ENCODE results near the gene PROX2.

PROX2 gene

DNA sequence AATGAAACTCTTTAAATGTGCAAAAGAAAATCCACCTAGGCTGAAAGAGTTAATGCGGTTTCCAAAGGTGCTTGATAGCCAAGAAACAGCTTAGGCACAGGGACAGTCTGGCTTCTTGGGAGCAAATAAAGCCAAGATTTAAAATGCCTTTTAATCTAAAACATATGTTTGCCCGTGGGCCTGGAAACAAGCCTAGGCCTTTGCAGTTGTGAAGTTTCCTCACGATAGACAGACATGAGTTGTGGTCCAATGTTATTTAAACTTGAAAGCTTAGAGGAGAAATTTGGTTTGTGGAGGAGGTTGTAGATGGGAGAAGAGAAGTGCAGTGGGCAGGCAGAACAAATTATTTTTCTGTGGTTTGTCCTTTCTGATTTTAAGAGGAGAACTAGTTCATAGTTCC is 29.8 kb downstream of the PROX2 start:
- DNase-seq (ENCODE audit: low read depth in 1 of 2, low spot score in 1 of 2), result no peak

DNA sequence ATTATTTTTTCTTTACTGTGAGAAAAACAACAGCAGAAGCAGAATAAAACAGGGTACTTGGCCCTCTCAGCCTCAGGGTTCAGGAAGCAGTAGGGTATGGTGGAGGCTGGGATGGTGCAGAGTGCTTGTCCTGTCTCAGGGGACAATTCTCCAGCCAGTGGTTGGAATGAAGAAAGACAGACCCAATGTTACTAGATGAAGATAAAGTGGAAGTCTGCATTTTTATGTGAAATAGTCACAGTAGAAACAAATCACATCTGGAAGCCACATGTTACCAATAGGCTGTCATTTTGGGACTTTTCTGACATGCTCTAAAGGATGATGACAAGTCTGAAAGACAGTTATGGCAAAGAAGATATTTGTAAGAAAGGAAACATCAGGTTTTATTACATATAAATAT is 32.3 kb downstream of the PROX2 start:
- DNase-seq (ENCODE audit: low read depth in 1 of 2, low spot score in 1 of 2), result no peak

DNA sequence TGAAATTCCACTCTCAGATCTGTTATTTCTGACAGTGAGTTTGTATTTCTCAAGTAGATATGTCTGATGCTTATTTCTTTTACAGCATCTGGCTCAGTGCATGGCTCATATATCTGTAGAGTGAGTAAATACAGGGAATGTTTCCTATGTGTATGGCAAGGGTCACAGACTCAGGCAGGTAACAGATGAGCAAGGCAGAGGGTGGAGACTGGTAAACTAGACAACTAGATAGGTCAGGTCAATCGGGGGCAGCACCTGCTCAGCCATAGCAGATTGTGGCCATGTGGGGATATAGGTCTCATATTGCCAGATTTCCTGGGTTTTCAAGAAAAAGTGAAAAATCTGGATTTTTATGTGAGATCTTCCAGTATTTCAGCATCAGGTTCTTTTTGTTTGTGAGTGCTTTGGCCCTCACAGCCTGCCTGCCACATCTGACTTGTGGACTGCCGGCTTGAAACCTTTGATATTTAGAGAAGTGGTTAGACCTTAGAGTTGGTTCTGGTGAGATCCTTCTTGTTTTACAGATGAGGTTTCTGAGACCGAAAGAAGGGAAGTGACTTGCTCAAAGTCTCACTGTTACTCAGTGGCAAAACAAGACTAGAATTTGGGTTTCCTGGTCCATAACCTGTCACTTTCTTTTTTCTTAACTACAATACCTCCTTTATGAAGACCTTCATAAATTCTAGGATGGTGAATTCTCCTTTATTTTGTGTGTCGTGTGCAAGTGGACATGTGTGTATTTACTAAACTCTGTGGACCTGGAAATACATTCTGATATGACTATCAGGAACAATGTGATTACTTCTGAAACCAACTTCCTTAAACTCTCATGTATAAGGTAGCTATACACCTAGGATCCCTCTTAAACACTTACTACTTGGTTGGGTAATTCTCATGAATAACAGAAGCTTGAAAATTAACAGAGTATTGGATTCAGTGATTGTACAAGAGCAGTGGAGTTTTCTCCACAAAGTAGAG is 34.4 kb downstream of the PROX2 start:
- no peak for DNase-seq (ENCODE audit: low read depth in 1 of 2, low spot score in 1 of 2)

DNA sequence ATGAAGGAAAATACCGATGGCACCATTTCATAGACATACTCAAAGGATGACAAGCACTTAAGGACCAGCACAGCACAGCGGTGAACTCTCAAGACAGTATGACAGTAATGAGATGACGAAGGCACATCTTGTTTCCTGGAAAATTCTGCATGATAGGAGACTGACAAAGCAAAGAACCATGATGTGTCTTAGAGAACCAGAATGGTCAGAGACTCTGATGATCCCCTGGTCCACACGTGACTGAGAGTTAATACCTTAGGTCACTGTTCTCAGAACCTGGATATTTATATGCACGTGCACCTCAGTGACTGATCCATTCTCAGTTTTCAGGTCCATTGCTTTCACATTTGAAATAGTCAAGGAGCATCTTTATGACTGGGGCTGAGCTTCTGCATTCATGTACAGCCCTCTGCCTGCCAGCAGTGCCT is 35.3 kb downstream of the PROX2 start:
- no peak for DNase-seq (ENCODE audit: low read depth in 1 of 2, low spot score in 1 of 2)

DNA sequence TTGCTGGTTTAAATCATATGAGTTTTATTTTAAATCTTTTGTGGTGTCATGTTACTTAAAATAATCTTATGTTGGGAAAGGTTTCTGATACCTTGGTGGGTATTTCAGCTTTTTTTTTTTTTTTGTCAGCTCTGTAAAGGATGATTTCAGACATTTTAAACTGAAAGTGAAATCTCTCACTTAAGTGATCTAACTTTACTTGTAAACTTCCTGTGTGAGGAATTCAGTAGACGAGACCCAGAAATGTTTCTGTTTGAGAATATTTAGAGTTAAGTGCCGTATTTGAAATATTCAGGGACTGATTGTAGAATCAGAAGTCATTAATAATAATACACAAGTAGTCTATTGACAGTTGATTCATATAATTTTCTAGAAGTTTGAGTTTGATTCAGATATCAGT is 37.8 kb downstream of the PROX2 start:
- DNase-seq (ENCODE audit: low read depth in 1 of 2, low spot score in 1 of 2), result no peak

DNA sequence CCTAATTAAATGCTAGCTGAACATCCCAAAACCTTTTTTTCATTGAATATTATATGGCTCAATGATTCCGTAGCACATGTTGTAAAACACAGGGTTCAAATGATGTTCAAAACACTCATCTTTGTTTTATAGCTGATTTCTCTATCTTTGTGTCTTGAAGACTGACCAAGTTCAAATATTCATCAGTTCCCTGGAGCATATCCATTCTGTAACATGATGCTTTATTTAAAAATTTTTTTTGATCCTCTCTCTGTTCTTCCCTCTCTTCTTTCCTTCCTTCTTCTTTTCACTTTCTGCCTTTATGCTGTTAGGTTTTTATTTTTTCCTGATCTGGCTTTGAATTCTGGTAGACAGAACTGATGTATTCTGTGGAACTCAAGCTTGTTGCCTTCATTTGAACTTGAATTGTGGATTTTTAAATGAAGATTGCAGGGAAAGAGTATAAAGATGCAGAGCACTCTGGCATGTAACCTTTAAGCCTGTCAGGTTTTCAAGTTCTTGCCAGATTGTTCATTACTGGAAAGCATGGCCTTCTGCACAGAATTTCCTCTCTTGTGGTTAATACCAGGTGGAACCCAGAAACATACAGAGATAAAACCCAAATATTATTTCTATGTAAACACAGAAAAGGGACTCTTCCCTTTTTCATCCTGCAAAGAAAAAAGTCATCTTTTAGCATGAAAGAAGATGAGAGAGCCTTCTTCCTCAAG is 39.5 kb downstream of the PROX2 start:
- DNase-seq (ENCODE audit: low read depth in 1 of 2, low spot score in 1 of 2), result no peak

DNA sequence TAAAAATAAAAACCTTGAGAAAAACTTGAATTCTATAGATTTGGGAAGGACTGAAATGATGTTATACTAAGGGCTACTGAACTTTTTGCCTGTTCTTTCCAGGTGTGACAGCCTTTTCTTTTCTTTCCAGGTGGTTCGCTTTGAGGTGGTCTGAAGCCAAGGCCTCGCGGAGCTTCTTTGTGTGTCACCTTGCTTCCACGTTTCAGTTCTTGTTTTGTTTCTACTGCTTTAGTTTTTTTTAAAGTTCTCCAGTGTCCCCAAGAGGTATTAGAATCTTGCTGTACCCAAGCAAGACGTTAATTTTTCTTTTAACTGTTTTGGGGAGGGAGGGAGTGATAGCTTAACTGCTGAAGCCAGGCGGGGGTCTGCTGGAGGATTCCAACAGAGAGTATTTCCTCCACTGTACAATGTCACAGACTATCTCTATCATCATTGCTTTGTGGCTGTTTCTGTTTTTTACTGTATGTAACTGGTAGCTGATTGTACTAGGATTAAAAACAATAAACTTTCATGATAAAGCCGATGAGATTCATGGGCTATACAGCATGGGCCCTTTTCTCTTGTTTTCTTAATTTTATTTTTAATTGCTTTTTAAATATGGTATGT is 40.2 kb downstream of the PROX2 start:
- DNase-seq (ENCODE audit: low read depth in 1 of 2, low spot score in 1 of 2), result no peak

DNA sequence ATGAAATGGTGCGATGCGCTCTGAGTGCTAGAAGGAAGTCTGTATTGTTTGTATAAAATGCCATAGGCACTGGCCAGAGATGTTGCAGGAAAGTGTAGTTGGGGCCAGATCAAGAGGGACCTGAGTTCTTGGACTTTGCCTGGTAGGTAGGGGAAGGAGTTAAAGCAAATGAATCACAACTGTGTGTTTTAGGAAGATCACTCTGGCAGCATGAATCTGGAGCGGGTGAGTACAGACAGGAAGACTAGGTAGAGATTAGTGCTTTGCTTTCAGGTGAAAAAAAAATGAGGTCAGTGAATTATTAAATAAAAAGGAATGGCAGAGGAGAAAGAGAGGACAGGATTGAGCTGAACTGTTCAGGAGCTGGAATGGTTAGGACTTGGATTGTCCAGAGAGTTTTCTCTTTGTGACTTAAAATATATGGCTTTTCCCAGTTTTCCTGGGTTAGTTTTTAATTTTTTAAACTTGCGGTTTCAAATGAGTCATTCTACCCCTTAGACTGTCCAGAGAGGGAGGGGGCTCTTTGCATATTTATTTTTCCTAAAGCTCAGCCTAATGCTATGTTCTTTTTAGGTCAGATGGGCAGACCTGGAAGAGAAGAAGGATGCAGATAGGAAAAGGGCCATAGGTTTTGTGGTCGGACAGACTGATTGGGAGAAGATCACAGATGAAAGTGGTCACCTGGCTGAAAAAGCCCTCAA is 41.1 kb downstream of the PROX2 start:
- DNase-seq (ENCODE audit: low read depth in 1 of 2, low spot score in 1 of 2), result no peak

DNA sequence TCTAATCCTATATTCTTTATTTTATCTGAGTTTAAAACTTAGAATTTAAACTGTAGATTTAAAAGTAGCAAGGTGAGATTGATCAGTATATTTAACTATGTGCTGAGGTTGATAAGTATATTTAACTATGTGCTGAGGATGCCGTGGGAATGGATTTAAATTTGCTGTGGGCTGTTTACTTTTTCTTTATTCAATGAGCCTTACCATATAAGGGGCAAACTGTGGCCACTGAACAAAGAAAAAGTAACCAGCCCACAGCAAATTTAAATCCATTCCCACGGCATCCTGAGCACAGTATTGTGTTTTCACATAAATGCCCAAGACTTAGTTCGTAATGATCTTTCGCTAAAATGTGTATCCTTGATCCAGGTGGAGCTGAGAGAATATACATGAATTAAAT is 43.1 kb downstream of the PROX2 start:
- no peak for DNase-seq (ENCODE audit: low read depth in 1 of 2, low spot score in 1 of 2)

DNA sequence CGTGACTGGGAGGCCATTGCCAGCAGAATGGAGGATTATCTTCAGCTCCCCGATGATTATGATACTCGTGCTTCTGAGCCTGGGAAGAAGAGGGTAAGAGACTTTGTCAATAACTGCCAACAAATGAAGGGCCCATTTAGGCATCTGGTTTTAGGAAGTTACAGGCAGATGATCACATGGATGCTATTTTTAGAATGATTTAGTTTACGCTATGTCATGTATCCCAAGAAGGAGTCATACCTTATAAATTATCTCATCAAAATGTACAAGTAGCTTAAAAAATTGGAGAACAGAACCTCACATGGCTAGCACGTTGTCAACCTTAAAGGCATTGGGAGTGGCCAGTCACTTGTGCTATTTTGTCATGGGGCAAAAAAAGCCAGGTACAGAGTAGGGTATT is 46.7 kb downstream of the PROX2 start:
- DNase-seq (ENCODE audit: low read depth in 1 of 2, low spot score in 1 of 2), result no peak

DNA sequence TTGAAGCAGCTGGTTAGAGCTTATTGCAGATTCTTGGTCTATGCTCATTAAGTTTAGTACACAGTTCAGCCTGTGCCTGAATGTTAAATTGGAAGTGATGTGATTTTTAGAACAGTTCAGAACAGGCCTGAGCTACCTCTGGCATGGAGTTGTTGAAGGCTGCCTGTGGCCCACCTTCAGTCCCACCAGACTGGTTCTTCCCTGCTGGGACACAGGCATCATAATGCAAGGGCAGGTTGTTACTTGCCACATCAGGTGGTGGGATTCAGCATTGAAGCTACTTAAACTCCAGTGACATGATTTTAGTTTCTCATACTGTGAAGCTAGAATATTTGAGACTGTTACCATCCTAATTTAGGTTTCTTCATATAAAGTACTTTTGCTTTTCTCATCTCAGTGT is 49.4 kb downstream of the PROX2 start:
- no peak for DNase-seq (ENCODE audit: low read depth in 1 of 2, low spot score in 1 of 2)

Data from activated CD4-positive, alpha-beta T cell treated with anti-CD3 and anti-CD28 coated beads, Interleukin-2, amount 50 U/mL, for 24 hours (primary cell).